NCI-H82 treated with DMSO at 0.1 percent for 48 hours (cell line): ENCODE data around the gene PIK3AP1.

Experiments
- DNase-seq: peaks from one replicate; lab custom pipeline; 2025; ENCODE audit not compliant: unreplicated experiment; lab: John Stamatoyannopoulos, UW

The PIK3AP1 gene

GRCh38 chr10:96676272-96677112 lies 43.8 kb downstream of the PIK3AP1 start:
- DNase-seq: no peak

- no peak for DNase-seq
Measured at GRCh38 chr10:96675846-96676245, 44.5 kb downstream of the PIK3AP1 start.

DNA sequence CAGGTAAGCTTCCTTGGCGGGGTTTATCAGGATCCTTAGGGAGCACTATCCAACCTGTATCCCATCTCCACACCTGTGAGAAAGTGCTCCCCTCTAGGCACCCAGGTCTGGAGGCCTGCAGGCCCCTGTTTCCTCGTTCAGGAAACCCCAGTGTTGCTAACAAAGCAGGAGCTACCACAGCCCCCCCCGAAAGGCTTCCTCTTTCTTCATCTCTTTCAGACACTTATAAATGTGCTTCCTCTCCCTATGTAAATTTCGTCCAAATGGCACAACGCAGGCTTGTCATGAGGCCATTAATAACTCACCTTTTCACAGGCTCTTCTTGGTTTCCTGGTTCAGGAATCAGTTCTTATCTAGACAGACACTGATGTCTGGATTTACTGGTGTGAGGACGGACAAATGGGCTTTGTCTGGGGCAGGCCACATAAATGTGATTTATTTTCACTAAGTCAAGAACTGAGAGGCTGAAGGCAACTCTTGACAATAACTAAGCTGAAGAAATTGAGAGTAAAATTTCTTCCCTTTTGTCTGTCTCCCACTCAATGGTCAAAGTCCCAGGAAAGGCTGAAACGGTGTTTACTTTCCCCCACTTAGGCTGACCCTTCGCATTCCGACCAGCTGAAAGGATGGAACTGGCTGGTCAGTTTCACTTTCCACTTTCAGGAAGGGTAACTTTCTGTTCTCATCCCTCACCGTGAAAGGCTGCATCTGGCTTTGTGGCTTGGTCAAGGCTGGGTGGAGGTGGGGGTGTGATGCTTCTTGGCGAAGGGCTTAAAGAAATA lies 46.8 kb downstream of the PIK3AP1 start:
- no peak for DNase-seq

GRCh38 chr10:96672481-96673175 lies 47.7 kb downstream of the PIK3AP1 start:
- no peak for DNase-seq

DNA sequence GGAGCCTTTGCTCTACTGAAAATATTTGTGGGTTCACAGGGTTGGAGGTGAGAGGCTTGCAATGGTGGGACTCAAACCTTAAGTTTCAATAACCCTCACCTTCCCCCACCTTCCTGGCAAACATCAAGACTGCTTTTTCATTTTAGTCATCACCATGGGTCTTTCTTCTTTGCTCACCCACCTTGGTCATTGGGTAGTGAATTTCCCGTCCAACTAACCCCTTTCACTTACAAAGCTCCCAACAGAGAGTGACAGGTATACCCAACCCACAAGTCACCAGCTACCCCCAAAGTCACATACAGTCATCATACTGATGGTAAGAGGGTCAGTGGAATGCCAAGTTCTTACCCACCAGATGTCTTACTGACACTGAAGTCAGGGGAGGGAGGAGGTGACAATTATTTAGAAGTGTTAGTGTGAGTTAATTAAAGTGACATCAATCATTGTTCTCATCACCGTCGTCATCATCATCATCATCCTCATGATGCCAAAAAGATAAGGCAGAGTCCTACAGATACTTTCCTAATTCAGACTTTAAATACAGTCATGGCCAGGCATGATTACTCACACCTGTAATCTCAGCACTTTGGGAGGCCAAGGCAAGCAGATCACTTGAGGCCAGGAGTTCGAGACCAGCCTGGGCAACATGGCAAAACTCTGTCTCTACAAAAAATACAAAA lies 49.0 kb downstream of the PIK3AP1 start:
- no peak for DNase-seq

DNA sequence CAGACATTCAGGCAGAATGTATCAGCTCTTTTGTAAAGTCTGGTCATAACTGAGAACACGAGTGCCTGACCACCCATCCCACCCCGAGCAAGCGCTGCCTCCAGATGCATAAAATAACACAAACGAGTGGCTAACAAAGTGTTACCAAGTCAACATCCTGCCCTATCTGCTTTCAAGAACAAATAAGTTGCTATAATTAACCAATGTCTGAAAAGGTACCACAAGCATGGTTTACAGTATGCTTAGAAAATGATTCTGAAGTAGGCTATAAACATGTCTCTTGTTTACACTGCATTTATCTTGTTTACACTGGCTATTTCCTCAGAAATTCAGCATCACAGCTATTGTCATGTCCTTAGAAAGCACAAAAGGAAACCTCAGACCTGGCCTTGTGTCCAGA lies 49.5 kb downstream of the PIK3AP1 start:
- no peak for DNase-seq

DNA sequence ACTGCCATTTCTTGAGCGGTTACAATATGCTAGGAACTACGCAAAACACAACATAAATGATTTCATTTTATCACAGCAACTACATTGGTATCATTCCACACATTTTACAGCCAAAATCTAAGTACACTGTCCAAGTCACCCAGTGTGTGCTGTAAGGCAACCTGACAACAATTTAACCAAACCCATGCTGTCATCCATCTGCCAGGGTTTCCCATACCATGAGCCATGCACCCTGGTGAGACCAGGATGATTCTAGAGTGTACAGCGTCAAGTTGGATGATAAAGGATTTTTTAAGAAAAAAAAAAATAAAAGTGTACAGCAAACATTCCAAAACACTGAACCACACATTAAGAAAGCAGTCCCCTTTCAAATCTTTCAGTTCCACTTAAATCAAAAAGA lies 52.9 kb downstream of the PIK3AP1 start:
- no peak for DNase-seq

- DNase-seq: no peak
Measured at GRCh38 chr10:96666741-96667140, 53.6 kb downstream of the PIK3AP1 start.

DNA sequence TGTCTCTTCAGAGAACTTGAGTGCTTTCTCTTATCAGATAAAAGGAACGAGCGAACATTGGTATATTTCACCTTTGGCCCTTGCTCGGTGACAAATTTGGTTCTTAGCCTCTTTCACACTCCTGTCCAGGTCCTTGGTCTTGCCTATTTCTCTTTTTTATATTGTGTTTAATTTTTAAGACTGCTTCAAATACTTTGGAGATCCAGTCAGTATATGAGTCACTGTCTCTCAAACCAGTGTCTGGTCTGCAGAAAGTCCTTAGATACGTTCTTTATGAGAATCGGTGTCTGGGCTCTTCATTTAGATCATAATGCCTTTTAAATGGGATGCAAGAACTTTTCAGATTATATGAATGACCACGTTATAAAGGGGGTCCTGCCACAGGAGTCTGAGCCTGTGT lies 55.0 kb downstream of the PIK3AP1 start:
- DNase-seq: no peak

- DNase-seq: no peak
Measured at GRCh38 chr10:96664563-96664962, 55.8 kb downstream of the PIK3AP1 start.

GRCh38 chr10:96663797-96664196 lies 56.5 kb downstream of the PIK3AP1 start:
- DNase-seq: no peak

- no peak for DNase-seq
Measured at GRCh38 chr10:96661632-96662031, 58.7 kb downstream of the PIK3AP1 start.

DNA sequence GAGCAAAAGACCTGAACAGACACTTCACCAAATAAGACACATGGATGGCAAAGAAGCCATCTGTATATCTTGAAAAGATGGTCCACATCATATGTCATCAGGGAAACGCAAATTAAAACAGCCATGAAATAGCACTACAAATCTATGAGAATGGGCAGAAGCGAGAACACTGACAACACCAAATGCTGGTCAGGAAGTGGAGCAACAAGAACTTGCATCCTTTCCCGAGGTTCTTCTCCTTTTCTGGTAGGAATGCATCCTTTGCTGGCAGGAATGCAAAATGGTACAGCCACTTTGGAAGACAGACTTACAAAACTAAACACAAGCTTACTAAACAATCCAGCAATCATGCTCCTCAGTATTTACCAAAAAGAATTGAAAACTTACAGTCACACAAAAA lies 60.0 kb downstream of the PIK3AP1 start:
- no peak for DNase-seq

- no peak for DNase-seq
Measured at GRCh38 chr10:96658844-96659243, 61.5 kb downstream of the PIK3AP1 start.

GRCh38 chr10:96657385-96657784 lies 62.9 kb downstream of the PIK3AP1 start:
- DNase-seq: no peak

- no peak for DNase-seq
Measured at GRCh38 chr10:96656839-96657238, 63.5 kb downstream of the PIK3AP1 start.

GRCh38 chr10:96656198-96656577 lies 64.1 kb downstream of the PIK3AP1 start:
- DNase-seq: no peak

- DNase-seq: no peak
Measured at GRCh38 chr10:96655461-96656197, 64.7 kb downstream of the PIK3AP1 start.

DNA sequence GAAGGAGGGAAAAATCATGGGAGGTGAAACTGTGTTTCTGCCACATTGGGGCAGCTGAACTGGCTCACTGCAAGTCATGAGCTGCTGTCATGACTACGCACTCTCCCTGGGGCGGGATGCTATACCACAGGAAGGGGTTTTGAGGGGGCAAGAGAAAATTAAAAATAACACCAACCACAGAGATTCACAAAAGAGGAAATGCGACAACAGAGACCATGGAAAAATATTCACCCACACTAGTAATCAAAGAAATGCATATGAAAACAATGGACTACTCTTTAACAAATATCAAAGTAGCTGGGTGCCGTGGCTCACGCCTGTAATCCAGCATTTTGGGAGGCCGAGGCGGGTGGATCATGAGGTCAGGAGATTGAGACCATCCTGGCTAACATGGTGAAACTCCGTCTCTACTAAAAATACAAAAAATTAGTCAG lies 68.3 kb downstream of the PIK3AP1 start:
- no peak for DNase-seq

DNA sequence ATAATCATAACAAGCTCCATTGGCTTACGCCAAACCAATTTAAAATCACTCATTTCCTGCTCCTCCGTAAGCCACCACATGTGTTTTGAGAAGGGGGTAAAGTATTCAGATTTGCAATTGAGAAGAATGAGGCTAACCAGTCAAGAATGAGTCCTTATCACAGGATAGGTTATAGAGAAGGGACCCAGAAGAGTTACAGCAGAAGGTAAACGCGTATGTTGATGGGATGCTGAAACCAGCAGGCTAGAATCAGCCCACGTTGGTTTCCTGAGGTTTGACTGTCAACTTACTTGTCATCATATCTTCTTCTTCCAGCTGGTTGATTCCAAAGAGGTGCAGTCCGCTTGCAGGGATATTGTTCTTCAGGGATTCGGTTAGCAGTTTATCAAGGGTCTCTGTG lies 69.4 kb downstream of the PIK3AP1 start:
- DNase-seq: no peak
